Pons (tissue), 1 donor: ENCODE results near the gene CEACAM7.
A peak's percentile ranks its signal among the peaks of the same experiment; 100 is the strongest.

Experiments
- DNase-seq: peaks from one replicate; pipeline ENCODE4 v3.0.0-alpha.2; 2016; ENCODE audit warnings: low spot score

The CEACAM7 gene

GRCh38 chr19:41700381-41701195, 12.5 kb upstream of the CEACAM7 start:
- DNase-seq = no peak

- DNase-seq = no peak
These were observed 11.9 kb upstream of the CEACAM7 start for GRCh38 chr19:41699968-41700323.

GRCh38 chr19:41699231-41699967, 11.3 kb upstream of the CEACAM7 start:
- DNase-seq = no peak

- peak; percentile 10 for DNase-seq
These were observed 10.7 kb upstream of the CEACAM7 start for GRCh38 chr19:41698746-41699230.

GRCh38 chr19:41697198-41697855, 9.3 kb upstream of the CEACAM7 start:
- no peak for DNase-seq

GRCh38 chr19:41696402-41697197, 8.5 kb upstream of the CEACAM7 start:
- no peak for DNase-seq

GRCh38 chr19:41695745-41696144, 7.7 kb upstream of the CEACAM7 start:
- DNase-seq = no peak

GRCh38 chr19:41694831-41695635, 7.0 kb upstream of the CEACAM7 start:
- no peak for DNase-seq

- no peak for DNase-seq
These were observed 6.1 kb upstream of the CEACAM7 start for GRCh38 chr19:41694196-41694595.

GRCh38 chr19:41691268-41691970, 3.3 kb upstream of the CEACAM7 start:
- no peak for DNase-seq

- DNase-seq = no peak
These were observed 2.7 kb upstream of the CEACAM7 start for GRCh38 chr19:41690801-41691065.

- DNase-seq = no peak
These were observed 2.1 kb upstream of the CEACAM7 start for GRCh38 chr19:41689993-41690800.

- no peak for DNase-seq
These were observed 617 bp upstream of the CEACAM7 start for GRCh38 chr19:41688687-41689086.

GRCh38 chr19:41687419-41687818, 651 bp downstream of the CEACAM7 start:
- DNase-seq = no peak

GRCh38 chr19:41682437-41682836, 5.6 kb downstream of the CEACAM7 start:
- no peak for DNase-seq

GRCh38 chr19:41671486-41671885, 16.6 kb downstream of the CEACAM7 start:
- no peak for DNase-seq

GRCh38 chr19:41670755-41671154, 17.3 kb downstream of the CEACAM7 start:
- DNase-seq = no peak

GRCh38 chr19:41668315-41668714, 19.8 kb downstream of the CEACAM7 start:
- DNase-seq = no peak

- no peak for DNase-seq
These were observed 22.0 kb downstream of the CEACAM7 start for GRCh38 chr19:41666075-41666474.

GRCh38 chr19:41657157-41657556, 30.9 kb downstream of the CEACAM7 start:
- DNase-seq = no peak
